GM12892 (cell line): Measurements from ENCODE around the gene CERCAM.

Experiments used
- POLR2A ChIP-seq: IDR thresholded peaks from 2 replicates; pipeline ENCODE4 v1.6.1; 2011; ENCODE audit warnings: low read depth, low read length, control low read depth
- POLR2AphosphoS5 ChIP-seq: IDR thresholded peaks from 2 replicates; pipeline ENCODE4 v1.6.1; 2011; ENCODE audit warnings: low read depth, low read length, control low read depth
- TAF1 ChIP-seq: IDR thresholded peaks from 2 replicates; pipeline ENCODE4 v1.6.1; 2011; ENCODE audit warnings: low read depth, mild to moderate bottlenecking, control low read depth, low read length, borderline replicate concordance

DNA sequence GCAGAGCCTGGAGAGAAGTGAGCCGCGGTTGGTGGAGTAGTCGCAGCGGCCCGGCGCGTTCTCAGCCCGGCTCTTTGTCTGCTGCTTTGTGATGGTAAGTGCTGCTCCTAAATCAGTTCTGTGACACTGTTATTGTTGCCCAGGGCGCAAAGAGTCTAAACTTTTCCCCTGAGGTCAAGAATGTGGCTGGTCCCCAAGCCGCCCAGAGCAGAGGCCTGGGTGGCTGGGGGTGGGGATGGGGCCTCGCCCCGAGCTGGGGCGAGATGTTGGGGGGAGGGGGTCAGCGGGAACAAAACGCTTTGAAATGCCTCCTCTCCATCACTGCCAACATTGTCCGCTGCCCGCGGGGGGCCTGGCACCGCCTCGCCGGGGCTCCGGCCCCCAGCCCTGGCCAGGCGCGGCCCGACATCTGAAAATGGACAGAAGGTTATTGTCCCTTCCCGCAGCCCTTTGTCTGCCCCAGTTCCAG is 11.7 kb upstream of the CERCAM start:
- TF ChIP-seq POLR2A: no peak
- TF ChIP-seq POLR2AphosphoS5: no peak
- TF ChIP-seq TAF1: no peak
